Tibial nerve (tissue), 4 donors: ENCODE data around the gene TCHH. TPM values are rescaled to one million over a fixed set of nuclear protein-coding genes. Genes with fewer than 3 reads are reported as not detected.

Experiments
- small RNA-seq: library from RNA; depleted of rRNA; stranded (forward); fragments of <200 nt; gene quantifications from one replicate; pipeline ENCODE3, GENCODE V24; 2016
- total RNA-seq, 4 donors: library from RNA; depleted of rRNA; stranded (reverse); fragments of >200 nt; gene quantifications; one replicate each; pipeline ENCODE4 v1.1.0, GENCODE V29; 2016

TCHH gene
- total RNA-seq, 4 donors from 2014 or later = under 0.01 to 0.60 (median 0.22) TPM; not detected in 1

Small RNA genes within 50 kb of the gene (small RNA-seq; reads per million reads assigned to genes)
- gene SPTLC1P4 = not detected

Other genes with a start within 250 kb of the TCHH start
- 10 to 100 TPM; 17.7 to 48.6 (median 32.3) TPM for gene THEM4, start 205.9 kb downstream of the TCHH start, total RNA-seq
- gene S100A10, start 121.6 kb downstream of the TCHH start, total RNA-seq = 100 to 1,000 TPM; 108 to 230 (median 192) TPM
- gene S100A11, start 78.4 kb downstream of the TCHH start, total RNA-seq = 100 to 1,000 TPM in 3 of 4 donors, 10 to 100 TPM in 1; 85.0 to 267 (median 145) TPM
- gene TCHHL1, start 26.4 kb downstream of the TCHH start, total RNA-seq = not detected
- not detected for gene RPTN, start 43.8 kb upstream of the TCHH start, total RNA-seq
- gene HRNR, start 108.7 kb upstream of the TCHH start, total RNA-seq = not detected
- not detected for gene FLG, start 209.8 kb upstream of the TCHH start, total RNA-seq
- gene FLG2, start 244.6 kb upstream of the TCHH start, total RNA-seq = not detected